Measurements from ENCODE around the gene ILK. TPM values are rescaled to one million over a fixed set of nuclear protein-coding genes. Genes with fewer than 3 reads are reported as not detected.

Gene ILK
- total RNA-seq, 1 donor from 2014 or later = 128 TPM

DNA sequence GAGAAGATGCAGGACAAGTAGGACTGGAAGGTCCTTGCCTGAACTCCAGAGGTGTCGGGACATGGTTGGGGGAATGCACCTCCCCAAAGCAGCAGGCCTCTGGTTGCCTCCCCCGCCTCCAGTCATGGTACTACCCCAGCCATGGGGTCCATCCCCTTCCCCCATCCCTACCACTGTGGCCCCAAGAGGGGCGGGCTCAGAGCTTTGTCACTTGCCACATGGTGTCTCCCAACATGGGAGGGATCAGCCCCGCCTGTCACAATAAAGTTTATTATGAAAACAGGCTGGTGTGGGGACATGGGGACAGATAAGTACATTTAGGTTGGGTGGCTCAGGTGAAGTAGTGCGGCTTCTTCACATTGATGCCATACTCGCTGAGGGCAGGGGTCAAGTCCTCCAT is 7.0 kb downstream of the ILK start:
- Mint-ChIP-seq H3K27ac (peak overlapping the region; percentile 85), H3K4me1 (peaks cover 22% of the 10 kb centered on the region), H3K27me3 (no peaks in the 10 kb centered on the region), H3K36me3 (ENCODE audit: low read depth) (peaks cover 45% of the 10 kb centered on the region), H3K9me3 (no peaks in the 10 kb centered on the region), H3K4me3 (peak overlapping the region; percentile 85)
- intact Hi-C loops (cut with micrococcal nuclease) = loop anchor here (5.0 kb wide), 2 partner anchors 902 to 923 kb away; partner anchors contain the start of genes PPFIBP2, TRIM22 and TRIM5
- no peak for ATAC-seq (ENCODE audit: low read depth)
- CTCF ChIA-PET = interaction anchor here (1.0 kb wide), 1 partner anchor 57 kb away, joined by 3 read pairs; no protein-coding TSS in a partner anchor
- TF ChIP-seq, protein P1, sequence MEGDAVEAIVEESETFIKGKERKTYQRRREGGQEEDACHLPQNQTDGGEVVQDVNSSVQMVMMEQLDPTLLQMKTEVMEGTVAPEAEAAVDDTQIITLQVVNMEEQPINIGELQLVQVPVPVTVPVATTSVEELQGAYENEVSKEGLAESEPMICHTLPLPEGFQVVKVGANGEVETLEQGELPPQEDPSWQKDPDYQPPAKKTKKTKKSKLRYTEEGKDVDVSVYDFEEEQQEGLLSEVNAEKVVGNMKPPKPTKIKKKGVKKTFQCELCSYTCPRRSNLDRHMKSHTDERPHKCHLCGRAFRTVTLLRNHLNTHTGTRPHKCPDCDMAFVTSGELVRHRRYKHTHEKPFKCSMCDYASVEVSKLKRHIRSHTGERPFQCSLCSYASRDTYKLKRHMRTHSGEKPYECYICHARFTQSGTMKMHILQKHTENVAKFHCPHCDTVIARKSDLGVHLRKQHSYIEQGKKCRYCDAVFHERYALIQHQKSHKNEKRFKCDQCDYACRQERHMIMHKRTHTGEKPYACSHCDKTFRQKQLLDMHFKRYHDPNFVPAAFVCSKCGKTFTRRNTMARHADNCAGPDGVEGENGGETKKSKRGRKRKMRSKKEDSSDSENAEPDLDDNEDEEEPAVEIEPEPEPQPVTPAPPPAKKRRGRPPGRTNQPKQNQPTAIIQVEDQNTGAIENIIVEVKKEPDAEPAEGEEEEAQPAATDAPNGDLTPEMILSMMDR (IDR thresholded peaks at IDR 0.05) = no peak
- DNase-seq = no peak
- POLR2A ChIA-PET = interaction anchor here (1.2 to 3.3 kb wide), 4 partner anchors 9 to 137 kb away, joined by 3 to 38 read pairs (median 10); partner anchors contain the start of genes MRPL17, TPP1 and TRIM3

DNA sequence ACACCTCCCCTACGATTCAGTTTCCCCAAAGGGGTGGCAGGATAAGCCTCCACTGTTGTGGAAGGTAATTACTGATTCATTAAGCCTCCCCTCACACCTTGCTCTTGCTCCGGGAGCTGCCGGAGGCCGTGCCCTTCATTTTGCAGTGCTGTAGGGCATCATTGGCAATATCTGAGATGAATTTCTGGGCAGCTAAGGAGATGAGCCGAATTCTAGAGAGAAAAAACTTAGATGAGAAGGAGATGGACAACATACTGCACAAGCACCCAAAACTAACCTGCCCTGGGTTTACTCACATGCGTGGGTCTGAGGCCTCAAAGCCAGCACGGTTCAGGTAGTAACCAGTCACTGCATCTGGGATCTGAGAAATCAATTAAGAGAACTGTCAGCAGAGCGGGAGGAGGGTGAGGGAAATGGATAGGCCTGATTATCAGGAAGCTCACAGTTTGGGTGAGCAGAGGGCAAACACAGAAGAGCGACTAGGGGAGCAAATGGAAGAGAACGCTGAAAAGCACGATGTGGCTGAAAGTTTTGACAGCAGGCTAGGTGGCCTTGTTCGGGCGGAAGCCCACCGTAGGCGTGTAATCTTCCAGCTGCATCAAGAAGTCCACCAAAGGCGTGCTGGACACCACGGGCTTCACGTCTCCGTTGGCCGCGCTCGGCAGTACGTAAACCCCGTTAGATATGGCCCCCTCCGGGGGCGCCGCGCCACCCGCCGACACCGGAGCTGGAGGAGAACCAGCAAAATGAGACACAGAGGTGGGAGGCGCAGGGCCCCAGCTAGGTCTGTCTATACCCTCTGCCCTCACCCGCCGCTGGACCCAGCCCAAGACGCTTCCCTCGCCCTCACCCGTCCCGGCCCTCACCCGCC is 7.8 kb downstream of the ILK start:
- no peaks in the 10 kb centered on the region for H3K9me3 Mint-ChIP-seq
- peak overlapping the region; percentile 85 for H3K4me3 Mint-ChIP-seq
- intact Hi-C loops (cut with micrococcal nuclease) = loop anchor here (5.0 kb wide), 2 partner anchors 901 to 924 kb away; partner anchors contain the start of genes PPFIBP2, TRIM22 and TRIM5
- DNase-seq (peak; percentile 10), ATAC-seq (ENCODE audit: low read depth) (peak; percentile 8)
- peaks cover 25% of the 10 kb centered on the region for H3K4me1 Mint-ChIP-seq
- ChIA-PET CTCF (interaction anchor here (1.0 to 1.2 kb wide), 3 partner anchors 56 to 72 kb away, joined by 3 to 11 read pairs (median 3); partner anchors contain the start of gene MRPL17), POLR2A (interaction anchor here (0.6 to 3.3 kb wide), 22 partner anchors 8 to 922 kb away, joined by 3 to 44 read pairs (median 4); partner anchors contain the start of genes APBB1, ARFIP2, DCHS1 and ILK)
- H3K36me3 Mint-ChIP-seq (ENCODE audit: low read depth) = peaks cover 45% of the 10 kb centered on the region
- TF ChIP-seq, protein P1 (IDR thresholded peaks at IDR 0.05) = no peak
- H3K27ac Mint-ChIP-seq = peak overlapping the region; percentile 85
- no peaks in the 10 kb centered on the region for H3K27me3 Mint-ChIP-seq

DNA sequence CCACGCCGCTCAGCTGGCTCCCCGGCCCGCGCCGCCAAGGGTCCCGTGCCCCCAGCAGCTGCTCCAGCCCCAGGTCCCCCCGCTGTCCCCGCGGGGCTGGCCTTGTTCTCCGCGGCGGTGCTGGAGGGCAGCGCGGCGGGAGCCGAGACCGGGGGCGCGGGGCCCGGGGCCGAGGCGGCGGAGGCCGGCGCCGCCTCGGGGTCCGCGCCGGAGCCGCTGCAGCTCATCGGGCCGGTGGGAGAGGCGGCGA is 8.3 kb downstream of the ILK start:
- no peaks in the 10 kb centered on the region for H3K27me3 Mint-ChIP-seq
- intact Hi-C loops (cut with micrococcal nuclease) = loop anchor here (1.0 to 5.0 kb wide), 6 partner anchors 9 to 925 kb away; partner anchors contain the start of genes ARFIP2, ILK, MRPL17 and PPFIBP2
- H3K27ac Mint-ChIP-seq = peak overlapping the region; percentile 85
- DNase-seq (no peak), ATAC-seq (ENCODE audit: low read depth) (no peak)
- H3K36me3 Mint-ChIP-seq (ENCODE audit: low read depth) = peaks cover 50% of the 10 kb centered on the region
- POLR2A ChIA-PET = interaction anchor here (0.6 to 3.3 kb wide), 22 partner anchors 9 to 922 kb away, joined by 3 to 44 read pairs (median 4); partner anchors contain the start of genes APBB1, ARFIP2, DCHS1 and ILK
- H3K4me1 Mint-ChIP-seq = peaks cover 29% of the 10 kb centered on the region
- no peaks in the 10 kb centered on the region for H3K9me3 Mint-ChIP-seq
- CTCF ChIA-PET = interaction anchor here (1.0 to 1.2 kb wide), 2 partner anchors 69 to 71 kb away, joined by 3 to 11 read pairs; partner anchors contain the start of gene MRPL17
- peak overlapping the region; percentile 85 for H3K4me3 Mint-ChIP-seq
- TF ChIP-seq, protein P1 (IDR thresholded peaks at IDR 0.05) = no peak

DNA sequence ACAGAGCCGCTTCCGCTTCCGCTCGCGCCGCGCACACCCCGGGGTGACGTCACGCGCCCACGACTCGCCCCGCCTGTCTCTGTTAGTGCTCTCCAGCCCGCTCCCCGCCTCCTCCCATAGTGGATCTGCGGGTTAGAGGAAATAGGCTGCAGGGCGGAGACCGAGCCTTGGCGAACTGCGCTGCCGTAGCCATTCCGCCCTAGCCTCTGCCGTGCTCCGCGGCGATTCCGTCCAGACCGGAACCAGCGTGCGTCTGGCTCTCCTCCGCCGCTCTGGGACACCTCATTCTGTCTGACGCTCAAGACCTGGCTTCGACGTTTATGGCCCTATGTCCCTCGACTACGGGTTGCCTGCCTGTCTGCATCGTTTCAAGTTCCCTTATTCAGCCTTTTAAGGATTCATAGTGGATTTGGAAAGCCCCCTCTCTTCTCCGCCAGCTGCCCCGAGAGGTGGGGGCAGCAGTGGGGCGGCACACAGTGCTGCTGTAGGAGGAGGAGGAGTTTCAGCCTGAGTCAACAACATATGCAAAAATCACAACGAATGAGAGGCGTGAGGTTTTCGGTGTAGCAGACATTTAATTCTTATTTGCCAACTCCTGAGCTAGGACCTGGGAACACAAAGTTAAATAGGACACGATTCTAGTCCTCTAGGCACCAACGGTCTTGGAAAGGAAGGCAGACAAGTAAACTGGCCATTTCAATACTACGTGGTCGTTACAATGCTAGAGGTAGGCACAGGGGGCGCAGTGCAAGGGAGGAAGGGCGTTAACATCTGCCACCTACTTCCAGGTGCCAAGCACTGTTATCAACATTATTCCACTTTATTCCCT is 8.9 kb downstream of the ILK start, which contains the start of gene TAF10:
Gene TAF10, minus strand, starts transcription at position 4 of the 829 bp plus-strand sequence. CDS start 27 bp downstream, outside the sequence.
- peak within 1 kb of the TSS; percentile 85 for H3K27ac Mint-ChIP-seq
- H3K9me3 Mint-ChIP-seq = no peaks in the 10 kb centered on the region
- CTCF ChIA-PET = interaction anchor here (0.9 to 1.3 kb wide), 5 partner anchors 8 to 71 kb away, joined by 3 to 11 read pairs (median 4); partner anchors contain the start of gene MRPL17
- peaks cover 48% of the 10 kb centered on the region for H3K36me3 Mint-ChIP-seq (ENCODE audit: low read depth)
- intact Hi-C loops (cut with micrococcal nuclease) = loop anchor here (1.0 to 5.0 kb wide), 6 partner anchors 9 to 925 kb away; partner anchors contain the start of genes ARFIP2, ILK, MRPL17 and PPFIBP2
- H3K27me3 Mint-ChIP-seq = no peaks in the 10 kb centered on the region
- H3K4me3 Mint-ChIP-seq = peak within 1 kb of the TSS; percentile 85
- DNase-seq = peak; percentile 92
- TF ChIP-seq, protein P1 (IDR thresholded peaks at IDR 0.05) = no peak
- POLR2A ChIA-PET = interaction anchor here (0.6 to 3.3 kb wide), 23 partner anchors 9 to 923 kb away, joined by 3 to 44 read pairs (median 4); partner anchors contain the start of genes APBB1, ARFIP2, DCHS1 and ILK
- ATAC-seq (ENCODE audit: low read depth) = peak; percentile 83
- H3K4me1 Mint-ChIP-seq = peaks cover 29% of the 10 kb centered on the region

Measured in activated B cell treated with CpG ODN at 0.5 μM for 24 hours (primary cell).